H9 (cell line): ENCODE data around the gene SNX12. TPM values are rescaled to one million over a fixed set of nuclear protein-coding genes. Genes with fewer than 3 reads are reported as not detected.

ENCODE experiments used
- DNase-seq: peaks from one replicate; pipeline ENCODE4 v3.0.0-alpha.2; 2017
- H2AFZ ChIP-seq: one replicate; pipeline ENCODE4 v1.6.1; 2013; ENCODE audit warnings: mild to moderate bottlenecking, low read length, control low read depth, moderate library complexity
- H2AK5ac ChIP-seq: 2 replicates; pipeline ENCODE4 v1.6.1; 2013; ENCODE audit warnings: low read length, control low read depth, mixed read lengths; ENCODE audit not compliant: insufficient read length
- H2BK120ac ChIP-seq: one replicate; pipeline ENCODE4 v1.6.1; 2013; ENCODE audit warnings: low read depth, mild to moderate bottlenecking, low read length, control low read depth, inconsistent platforms; ENCODE audit not compliant: poor library complexity, severe bottlenecking
- H2BK12ac ChIP-seq: 2 replicates; pipeline ENCODE4 v1.6.1; 2013; ENCODE audit warnings: low read length, control low read depth, mixed read lengths, low read depth; ENCODE audit not compliant: insufficient read length
- H2BK15ac ChIP-seq: 2 replicates; pipeline ENCODE4 v1.6.1; 2013; ENCODE audit warnings: low read depth, low read length, control low read depth
- H2BK20ac ChIP-seq: one replicate; pipeline ENCODE4 v1.6.1; 2013; ENCODE audit warnings: low read depth, mild to moderate bottlenecking, low read length, control low read depth, inconsistent platforms; ENCODE audit not compliant: poor library complexity, severe bottlenecking
- H2BK5ac ChIP-seq: 2 replicates; pipeline ENCODE4 v1.6.1; 2013; ENCODE audit warnings: low read length, control low read depth, mixed read lengths; ENCODE audit not compliant: insufficient read length
- H3K14ac ChIP-seq: 2 replicates; pipeline ENCODE4 v1.6.1; 2013; ENCODE audit warnings: low read length, control low read depth; ENCODE audit not compliant: insufficient read depth
- H3K18ac ChIP-seq: 2 replicates; pipeline ENCODE4 v1.6.1; 2013; ENCODE audit warnings: low read depth, mild to moderate bottlenecking, mixed read lengths, low read length, control low read depth; ENCODE audit not compliant: insufficient read length
- H3K23ac ChIP-seq: 2 replicates; pipeline ENCODE4 v1.6.1; 2013; ENCODE audit warnings: low read length, control low read depth, mixed read lengths, low read depth; ENCODE audit not compliant: insufficient read length
- H3K23me2 ChIP-seq: 2 replicates; pipeline ENCODE4 v1.6.1; 2013; ENCODE audit warnings: low read depth, mild to moderate bottlenecking, mixed read lengths, low read length, control low read depth; ENCODE audit not compliant: insufficient read length, poor library complexity, severe bottlenecking
- H3K27ac ChIP-seq: 2 replicates; pipeline ENCODE4 v1.5.1; 2013; ENCODE audit warnings: low read length, control low read depth, mixed read lengths, low read depth; ENCODE audit not compliant: insufficient read length
- H3K27me3 ChIP-seq: 2 replicates; pipeline ENCODE4 v1.6.1; 2013; ENCODE audit warnings: low read length, control low read depth, inconsistent platforms; ENCODE audit not compliant: insufficient read depth
- H3K4ac ChIP-seq: 2 replicates; pipeline ENCODE4 v1.6.1; 2013; ENCODE audit warnings: low read depth, mild to moderate bottlenecking, control low read depth, inconsistent platforms, low read length, moderate library complexity
- H3K4me1 ChIP-seq: 2 replicates; pipeline ENCODE4 v1.6.1; 2013; ENCODE audit warnings: low read length, control low read depth, inconsistent platforms; ENCODE audit not compliant: insufficient read depth
- H3K4me2 ChIP-seq: 2 replicates; pipeline ENCODE4 v1.6.1; 2013; ENCODE audit warnings: low read length, control low read depth, mixed read lengths; ENCODE audit not compliant: insufficient read length, insufficient read depth
- H3K56ac ChIP-seq: 2 replicates; pipeline ENCODE4 v1.6.1; 2013; ENCODE audit warnings: low read depth, mild to moderate bottlenecking, mixed read lengths, low read length, control low read depth; ENCODE audit not compliant: insufficient read length
- H3K79me1 ChIP-seq: 2 replicates; pipeline ENCODE4 v1.6.1; 2013; ENCODE audit warnings: low read depth, mild to moderate bottlenecking, moderate library complexity, low read length, control low read depth, inconsistent platforms; ENCODE audit not compliant: insufficient read depth, poor library complexity, severe bottlenecking
- H3K79me2 ChIP-seq: 2 replicates; pipeline ENCODE4 v1.6.1; 2013; ENCODE audit warnings: low read length, control low read depth, inconsistent platforms; ENCODE audit not compliant: insufficient read depth
- H3K9ac ChIP-seq: 2 replicates; pipeline ENCODE4 v1.6.1; 2013; ENCODE audit warnings: low read length, control low read depth, mixed read lengths; ENCODE audit not compliant: insufficient read length; ENCODE audit errors: extremely low read depth
- H3K9me3 ChIP-seq: one replicate; pipeline ENCODE4 v1.6.1; 2013; ENCODE audit warnings: low read depth, low read length, inconsistent platforms; ENCODE audit not compliant: control insufficient read depth
- H3T11ph ChIP-seq: one replicate; pipeline ENCODE4 v1.6.1; 2013; ENCODE audit warnings: mild to moderate bottlenecking, low read length, control low read depth, inconsistent platforms
- H4K20me1 ChIP-seq: one replicate; pipeline ENCODE4 v1.6.1; 2013; ENCODE audit not compliant: control insufficient read depth, insufficient read length, insufficient read depth
- H4K5ac ChIP-seq: 2 replicates; pipeline ENCODE4 v1.6.1; 2013; ENCODE audit warnings: low read depth, mild to moderate bottlenecking, mixed read lengths, low read length, control low read depth; ENCODE audit not compliant: insufficient read length
- H4K8ac ChIP-seq: replicated peaks from 2 replicates; pipeline ENCODE4 v1.6.1; 2013; ENCODE audit warnings: low read length, control low read depth, mixed read lengths, low read depth; ENCODE audit not compliant: insufficient read length
- H4K91ac ChIP-seq: 2 replicates; pipeline ENCODE4 v1.6.1; 2013; ENCODE audit warnings: low read depth, mild to moderate bottlenecking, moderate library complexity, mixed read lengths, low read length, control low read depth; ENCODE audit not compliant: insufficient read length
- H3K27ac Mint-ChIP-seq, 3 experiments: 2 replicates in 2 of 3; 3 replicates in 1 of 3; pipeline ENCODE4 v1.8.0; 2020 to 2021; ENCODE audit warnings: mixed read lengths in 3 of 3, mild to moderate bottlenecking in 1 of 3, moderate library complexity in 1 of 3
- H3K27me3 Mint-ChIP-seq: 2 replicates; pipeline ENCODE4 v1.8.0; 2021; ENCODE audit warnings: low read depth, mild to moderate bottlenecking, moderate library complexity, mixed read lengths
- H3K36me3 Mint-ChIP-seq, 3 experiments: 2 replicates in 2 of 3; 3 replicates in 1 of 3; pipeline ENCODE4 v1.8.0; 2020 to 2021; ENCODE audit warnings: low read depth in 3 of 3, mixed read lengths in 3 of 3; ENCODE audit not compliant: insufficient read depth in 1 of 3
- H3K4me1 Mint-ChIP-seq, 2 experiments: 2 replicates each; pipeline ENCODE4 v1.8.0; 2020; ENCODE audit warnings: mixed read lengths in 2 of 2
- H3K4me3 Mint-ChIP-seq, 2 experiments: 2 replicates in 1 of 2; 3 replicates in 1 of 2; pipeline ENCODE4 v1.8.0; 2020 to 2021; ENCODE audit warnings: mild to moderate bottlenecking in 2 of 2, mixed read lengths in 2 of 2, moderate library complexity in 1 of 2
- H3K9me3 Mint-ChIP-seq, 2 experiments: 2 replicates in 1 of 2; 3 replicates in 1 of 2; pipeline ENCODE4 v1.8.0; 2020; ENCODE audit warnings: mild to moderate bottlenecking in 2 of 2, mixed read lengths in 2 of 2, moderate library complexity in 1 of 2
- CTCF ChIP-seq: fragments of 200-600 bp; sonication (generic); conservative IDR thresholded peaks from 3 replicates; pipeline ENCODE4 v1.8.0; 2021; ENCODE audit warnings: antibody characterized with exemption, mild to moderate bottlenecking
- WGBS: extraction: QIAGEN DNeasy Blood & Tissue Kit; methylation state at CpG from one replicate; pipeline ENCODE4 v1.1.7; 2013; ENCODE audit warnings: missing lambda C conversion rate, low lambda C conversion rate, mixed read lengths; ENCODE audit not compliant: insufficient read length; ENCODE audit errors: extremely low coverage; 5-methylcytosine and 5-hydroxymethylcytosine counted together
- total RNA-seq: library from RNA; stranded (reverse); gene quantifications from 2 replicates; pipeline ENCODE4 v1.2.1, GENCODE V29; 2021

Gene SNX12
- total RNA-seq, 1 experiment from 2014 or later: 69.1 TPM

- H3K27me3 Mint-ChIP-seq: peaks cover 64% of the 10 kb centered on the region
- Histone ChIP-seq H4K5ac (no peak overlapping the region), H3K4me2 (no peak overlapping the region), H2BK5ac (no peak overlapping the region), H3K9me3 (peaks cover 26% of the 10 kb centered on the region), H3K56ac (no peak overlapping the region), H2AK5ac (no peak overlapping the region), H2AFZ (no peak overlapping the region), H3T11ph (no peak overlapping the region), H3K14ac (no peak overlapping the region), H4K20me1 (no peaks in the 10 kb centered on the region), H4K91ac (no peak overlapping the region), H2BK120ac (no peak overlapping the region), H3K79me2 (no peaks in the 10 kb centered on the region), H4K8ac (no peak overlapping the region), H2BK12ac (no peak overlapping the region), H3K4me1 (peaks cover 3% of the 10 kb centered on the region; the same call in 1 of the 2 replicates), H3K18ac (no peak overlapping the region), H3K9ac (no peak overlapping the region), H3K4ac (no peak overlapping the region), H2BK20ac (no peak overlapping the region), H3K23me2 (no peaks in the 10 kb centered on the region), H3K23ac (no peak overlapping the region), H2BK15ac (no peak overlapping the region), H3K27ac (no peak overlapping the region), H3K79me1 (no peaks in the 10 kb centered on the region), H3K27me3 (no peaks in the 10 kb centered on the region)
- no peak overlapping the region for H3K4me3 Mint-ChIP-seq
- no peak overlapping the region for H3K27ac Mint-ChIP-seq
- WGBS: no CpG with 5 or more reads among the region's 9 CpGs
- peaks cover 2 to 8% (median 5%) of the 10 kb centered on the region in 3 experiments; a peak in 3 of 7 replicates for H3K36me3 Mint-ChIP-seq
- H3K4me1 Mint-ChIP-seq: peaks cover 15 to 33% of the 10 kb centered on the region in 2 experiments
- TF ChIP-seq CTCF: no peak
- peaks cover 78 to 84% of the 10 kb centered on the region in 2 experiments for H3K9me3 Mint-ChIP-seq
- no peak for DNase-seq
Measured at GRCh38 chrX:71107762-71108360, 39.7 kb upstream of the SNX12 start.
